Caki2 (cell line): ENCODE measurements around the gene GID4. TPM values are rescaled to one million over a fixed set of nuclear protein-coding genes. Genes with fewer than 3 reads are reported as not detected.

ENCODE experiments used
- DNase-seq: peaks from one replicate; pipeline ENCODE4 v3.0.0-alpha.2; 2015; ENCODE audit warnings: low read depth
- in situ Hi-C: cut with HindIII; loops from 2 replicates; pipeline ENCODE4 v1.10.0; 2016; ENCODE audit warnings: low sequenced_read_pairs, low pct_unique_long_range_greater_than_20kb, mixed read lengths
- total RNA-seq: library from RNA; depleted of rRNA; stranded (reverse); fragments of >200 nt; shearing (Covaris generic); gene quantifications from 2 replicates; pipeline ENCODE4 v1.2.3, GENCODE V29; 2014; ENCODE audit warnings: low replicate concordance; rRNA removed

The GID4 gene
- total RNA-seq, 1 experiment from 2014 or later: 2.6 TPM

GRCh38 chr17:18109935-18110485 is 70.8 kb downstream of the GID4 start:
- in situ Hi-C loops: no loop called here
- DNase-seq: no peak

DNA sequence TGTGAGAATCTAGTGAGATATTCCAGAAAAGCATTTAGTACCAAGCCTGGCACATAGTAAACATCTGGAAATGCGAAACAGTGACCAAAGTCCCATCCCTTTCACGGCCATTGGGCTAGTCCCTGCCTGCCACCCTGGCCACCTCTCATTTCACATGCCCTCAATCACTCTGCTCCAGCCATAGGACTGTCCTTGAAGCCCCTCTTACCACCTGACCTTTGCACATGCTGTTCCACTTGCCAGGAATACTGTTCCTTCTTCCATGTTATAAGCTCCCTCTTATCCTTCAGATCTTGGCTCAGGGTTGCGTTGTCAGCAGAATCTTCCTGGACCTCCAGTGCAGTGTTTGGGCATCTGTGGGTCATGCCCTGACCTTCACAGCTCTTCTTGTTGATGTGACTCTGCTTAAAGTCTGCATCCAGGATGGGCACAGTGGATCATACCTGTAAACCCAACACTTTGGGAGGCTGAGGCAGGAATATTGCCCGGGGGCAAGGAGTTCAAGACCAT is 71.5 kb downstream of the GID4 start:
- in situ Hi-C loops: no loop called here
- no peak for DNase-seq

DNA sequence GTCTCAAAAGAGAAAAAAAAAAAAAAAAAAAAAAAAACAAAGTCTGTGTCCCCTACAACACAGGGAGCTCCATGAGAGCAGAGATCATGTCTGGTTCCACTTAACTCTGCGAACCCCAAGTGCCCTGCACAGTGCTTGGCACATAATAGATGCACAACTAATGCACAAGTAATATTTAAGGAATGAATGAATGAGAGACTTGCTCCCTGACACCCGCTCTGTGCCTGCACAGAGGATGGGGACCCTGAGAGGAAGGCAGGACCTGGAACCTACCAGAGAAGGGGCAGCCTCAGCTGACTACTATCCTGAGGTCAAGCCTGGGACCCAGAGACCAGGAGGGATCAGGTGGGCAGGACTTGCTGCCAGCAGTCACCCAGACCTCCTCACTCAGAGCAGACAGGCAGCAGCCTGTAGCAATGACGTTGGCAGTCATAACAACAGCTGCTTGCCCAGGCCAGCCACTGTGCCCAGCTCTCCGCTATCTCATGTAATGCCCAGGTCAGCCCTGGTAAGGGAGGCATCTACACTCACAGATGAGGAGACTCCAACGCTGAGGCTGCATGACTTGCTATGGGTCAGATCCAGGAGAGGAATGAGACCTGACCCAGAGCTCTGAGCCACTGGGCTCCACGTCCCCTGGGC is 72.2 kb downstream of the GID4 start:
- no peak for DNase-seq
- in situ Hi-C loops: no loop called here

DNA sequence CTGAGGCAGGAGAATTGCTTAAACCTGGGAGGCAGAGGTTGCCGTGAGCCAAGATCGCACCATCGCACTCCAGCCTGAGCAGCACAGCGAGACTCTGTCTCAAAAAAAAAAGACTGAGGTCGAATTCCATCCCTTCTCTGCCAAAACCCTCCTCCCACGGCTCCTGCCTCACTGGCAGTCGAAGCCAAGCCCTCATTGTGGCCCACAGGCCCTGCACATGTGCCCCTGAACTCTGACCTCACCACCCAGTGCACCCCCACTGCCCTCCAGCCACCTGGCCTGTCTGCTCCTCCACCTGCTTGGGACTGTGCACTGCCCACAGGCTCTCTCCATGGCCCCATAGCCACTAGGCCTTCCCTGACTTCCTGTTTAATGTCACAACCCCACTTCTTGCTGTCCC is 76.3 kb downstream of the GID4 start:
- in situ Hi-C loops: no loop called here
- no peak for DNase-seq

DNA sequence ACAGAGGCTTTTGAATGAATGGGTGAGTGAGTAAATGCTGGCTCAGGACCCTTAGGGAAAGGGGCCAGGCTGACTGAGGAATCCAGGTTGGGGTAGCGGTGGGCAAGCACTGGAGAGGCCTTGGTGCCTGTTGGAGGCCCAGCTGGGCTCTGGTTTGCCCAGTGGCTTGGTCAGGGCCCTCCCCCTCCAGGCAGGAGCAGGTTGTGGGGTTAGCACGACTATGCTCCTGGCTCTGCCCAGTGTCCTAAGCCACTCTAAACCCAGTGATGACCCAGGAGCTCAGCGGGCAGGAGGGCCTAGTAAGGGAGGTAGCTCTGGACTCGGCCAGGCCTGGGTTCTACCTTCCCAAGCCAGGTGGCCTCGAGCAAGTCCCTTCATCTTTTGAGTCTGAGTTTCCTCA is 76.9 kb downstream of the GID4 start:
- in situ Hi-C loops: no loop called here
- no peak for DNase-seq

DNA sequence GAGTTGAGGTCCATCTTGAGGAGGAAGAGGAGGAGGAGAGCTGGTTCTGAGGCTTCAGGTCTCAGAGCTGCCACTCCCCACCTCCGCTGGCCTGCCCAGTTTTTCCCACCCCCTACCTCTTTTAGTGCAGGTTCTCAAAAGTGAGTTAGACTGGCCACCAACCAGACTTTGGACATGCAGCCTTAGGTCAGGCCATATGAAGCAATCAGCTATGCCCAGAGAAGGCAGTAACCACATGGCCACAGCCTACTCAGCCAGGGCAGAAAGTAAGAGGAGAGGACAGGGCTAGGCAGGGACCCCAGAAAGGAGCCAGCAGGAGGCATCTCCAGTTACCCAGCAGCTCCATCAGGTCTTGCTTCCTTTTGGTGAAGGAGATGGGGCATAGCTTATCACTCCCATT is 78.3 kb downstream of the GID4 start:
- DNase-seq: no peak
- in situ Hi-C loops: no loop called here

Other genes starting within 250 kb of the GID4 start
- gene SREBF1, start 202.4 kb upstream of the GID4 start, total RNA-seq: 33.9 and 59.6 TPM in 2 replicates
- 4.3 and 6.4 TPM in 2 replicates for gene TOM1L2, start 67.0 kb upstream of the GID4 start, total RNA-seq
- gene DRC3, start 66.5 kb upstream of the GID4 start, total RNA-seq: 0.03 TPM in 1 of 2 replicates, not detected in the other
- 16.5 and 31.9 TPM in 2 replicates for gene ATPAF2, start 240 bp upstream of the GID4 start, total RNA-seq
- gene DRG2, start 48.5 kb downstream of the GID4 start, total RNA-seq: 33.4 and 56.6 TPM in 2 replicates
- gene MYO15A, start 69.3 kb downstream of the GID4 start, total RNA-seq: not detected in 2 replicates
- gene ALKBH5, start 144.4 kb downstream of the GID4 start, total RNA-seq: 43.2 and 55.3 TPM in 2 replicates
- gene LLGL1, start 186.2 kb downstream of the GID4 start, total RNA-seq: 18.1 and 21.4 TPM in 2 replicates
- gene FLII, start 219.3 kb downstream of the GID4 start, total RNA-seq: 313 and 353 TPM in 2 replicates
- 24.6 and 28.4 TPM in 2 replicates for gene MIEF2, start 221.3 kb downstream of the GID4 start, total RNA-seq